ENCODE results near the gene IL1RN. TPM values are rescaled to one million over a fixed set of nuclear protein-coding genes. Genes with fewer than 3 reads are reported as not detected.
A peak's percentile ranks its signal among the peaks of the same experiment; 100 is the strongest.

IL1RN gene
- total and polyA plus RNA-seq, 2 of the 13 experiments (the other 11 are each of a cell fraction or from before 2014, with no cell fraction given), result 21.2 to 101 TPM

GRCh38 chr2:113157118-113157896 lies 29.9 kb downstream of the IL1RN start (continued):
- TF ChIP-seq ZBTB1 (CRISPR knock-in tag; IDR thresholded peaks at IDR 0.05; ENCODE audit: borderline replicate concordance) (no peak), FOSL2 (CRISPR knock-in tag; IDR thresholded peaks at IDR 0.05) (0 out of 2 replicates have a peak, but pooled peaks have one; percentile 15), POLR2G (IDR thresholded peaks at IDR 0.05; ENCODE audit: low read depth, low read length) (peak; percentile 36; the same call in 1 of the 2 replicates), FOXC1 (CRISPR knock-in tag; IDR thresholded peaks at IDR 0.05; ENCODE audit: borderline replicate concordance) (no peak), ZC3H13 (CRISPR knock-in tag; IDR thresholded peaks at IDR 0.05) (no peak), EHMT2 (IDR thresholded peaks at IDR 0.05; ENCODE audit: borderline replicate concordance, low read depth, low read length) (no peak), FOXP1 (IDR thresholded peaks at IDR 0.05) (no peak), FOXP1 (CRISPR knock-in tag; IDR thresholded peaks at IDR 0.05) (no peak), CCDC6 (CRISPR knock-in tag; IDR thresholded peaks at IDR 0.05) (no peak; the same call in 1 of the 2 replicates), BORCS8-MEF2B (CRISPR knock-in tag; IDR thresholded peaks at IDR 0.05) (no peak), NKX3-1 (CRISPR knock-in tag; IDR thresholded peaks at IDR 0.05) (no peak), NR2F1 (CRISPR knock-in tag; IDR thresholded peaks at IDR 0.05) (no peak), ZNF724P (CRISPR knock-in tag; IDR thresholded peaks at IDR 0.05; ENCODE audit: borderline replicate concordance) (peak; percentile 11; the same call in 1 of the 2 replicates), SIN3B (IDR thresholded peaks at IDR 0.05; ENCODE audit: low read length) (no peak), ATRX (CRISPR knock-in tag; IDR thresholded peaks at IDR 0.05; ENCODE audit: borderline replicate concordance) (no peak), XRCC5 (optimal IDR thresholded peaks at IDR 0.05; ENCODE audit: low read length) (no peak), ISL2 (CRISPR knock-in tag; IDR thresholded peaks at IDR 0.05) (no peak)
- TF ChIP-seq, protein P1, sequence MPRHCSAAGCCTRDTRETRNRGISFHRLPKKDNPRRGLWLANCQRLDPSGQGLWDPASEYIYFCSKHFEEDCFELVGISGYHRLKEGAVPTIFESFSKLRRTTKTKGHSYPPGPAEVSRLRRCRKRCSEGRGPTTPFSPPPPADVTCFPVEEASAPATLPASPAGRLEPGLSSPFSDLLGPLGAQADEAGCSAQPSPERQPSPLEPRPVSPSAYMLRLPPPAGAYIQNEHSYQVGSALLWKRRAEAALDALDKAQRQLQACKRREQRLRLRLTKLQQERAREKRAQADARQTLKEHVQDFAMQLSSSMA (CRISPR knock-in tag; IDR thresholded peaks at IDR 0.05), result no peak
- TF ChIP-seq, protein P2, sequence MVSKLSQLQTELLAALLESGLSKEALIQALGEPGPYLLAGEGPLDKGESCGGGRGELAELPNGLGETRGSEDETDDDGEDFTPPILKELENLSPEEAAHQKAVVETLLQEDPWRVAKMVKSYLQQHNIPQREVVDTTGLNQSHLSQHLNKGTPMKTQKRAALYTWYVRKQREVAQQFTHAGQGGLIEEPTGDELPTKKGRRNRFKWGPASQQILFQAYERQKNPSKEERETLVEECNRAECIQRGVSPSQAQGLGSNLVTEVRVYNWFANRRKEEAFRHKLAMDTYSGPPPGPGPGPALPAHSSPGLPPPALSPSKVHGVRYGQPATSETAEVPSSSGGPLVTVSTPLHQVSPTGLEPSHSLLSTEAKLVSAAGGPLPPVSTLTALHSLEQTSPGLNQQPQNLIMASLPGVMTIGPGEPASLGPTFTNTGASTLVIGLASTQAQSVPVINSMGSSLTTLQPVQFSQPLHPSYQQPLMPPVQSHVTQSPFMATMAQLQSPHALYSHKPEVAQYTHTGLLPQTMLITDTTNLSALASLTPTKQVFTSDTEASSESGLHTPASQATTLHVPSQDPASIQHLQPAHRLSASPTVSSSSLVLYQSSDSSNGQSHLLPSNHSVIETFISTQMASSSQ (IDR thresholded peaks at IDR 0.05; ENCODE audit: low read depth), result no peak
- TF ChIP-seq, protein P2 (CRISPR knock-in tag; IDR thresholded peaks at IDR 0.05; ENCODE audit: borderline replicate concordance), result no peak
- TF ChIP-seq, protein P3, sequence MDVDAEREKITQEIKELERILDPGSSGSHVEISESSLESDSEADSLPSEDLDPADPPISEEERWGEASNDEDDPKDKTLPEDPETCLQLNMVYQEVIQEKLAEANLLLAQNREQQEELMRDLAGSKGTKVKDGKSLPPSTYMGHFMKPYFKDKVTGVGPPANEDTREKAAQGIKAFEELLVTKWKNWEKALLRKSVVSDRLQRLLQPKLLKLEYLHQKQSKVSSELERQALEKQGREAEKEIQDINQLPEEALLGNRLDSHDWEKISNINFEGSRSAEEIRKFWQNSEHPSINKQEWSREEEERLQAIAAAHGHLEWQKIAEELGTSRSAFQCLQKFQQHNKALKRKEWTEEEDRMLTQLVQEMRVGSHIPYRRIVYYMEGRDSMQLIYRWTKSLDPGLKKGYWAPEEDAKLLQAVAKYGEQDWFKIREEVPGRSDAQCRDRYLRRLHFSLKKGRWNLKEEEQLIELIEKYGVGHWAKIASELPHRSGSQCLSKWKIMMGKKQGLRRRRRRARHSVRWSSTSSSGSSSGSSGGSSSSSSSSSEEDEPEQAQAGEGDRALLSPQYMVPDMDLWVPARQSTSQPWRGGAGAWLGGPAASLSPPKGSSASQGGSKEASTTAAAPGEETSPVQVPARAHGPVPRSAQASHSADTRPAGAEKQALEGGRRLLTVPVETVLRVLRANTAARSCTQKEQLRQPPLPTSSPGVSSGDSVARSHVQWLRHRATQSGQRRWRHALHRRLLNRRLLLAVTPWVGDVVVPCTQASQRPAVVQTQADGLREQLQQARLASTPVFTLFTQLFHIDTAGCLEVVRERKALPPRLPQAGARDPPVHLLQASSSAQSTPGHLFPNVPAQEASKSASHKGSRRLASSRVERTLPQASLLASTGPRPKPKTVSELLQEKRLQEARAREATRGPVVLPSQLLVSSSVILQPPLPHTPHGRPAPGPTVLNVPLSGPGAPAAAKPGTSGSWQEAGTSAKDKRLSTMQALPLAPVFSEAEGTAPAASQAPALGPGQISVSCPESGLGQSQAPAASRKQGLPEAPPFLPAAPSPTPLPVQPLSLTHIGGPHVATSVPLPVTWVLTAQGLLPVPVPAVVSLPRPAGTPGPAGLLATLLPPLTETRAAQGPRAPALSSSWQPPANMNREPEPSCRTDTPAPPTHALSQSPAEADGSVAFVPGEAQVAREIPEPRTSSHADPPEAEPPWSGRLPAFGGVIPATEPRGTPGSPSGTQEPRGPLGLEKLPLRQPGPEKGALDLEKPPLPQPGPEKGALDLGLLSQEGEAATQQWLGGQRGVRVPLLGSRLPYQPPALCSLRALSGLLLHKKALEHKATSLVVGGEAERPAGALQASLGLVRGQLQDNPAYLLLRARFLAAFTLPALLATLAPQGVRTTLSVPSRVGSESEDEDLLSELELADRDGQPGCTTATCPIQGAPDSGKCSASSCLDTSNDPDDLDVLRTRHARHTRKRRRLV (CRISPR knock-in tag; IDR thresholded peaks at IDR 0.05), result 0 out of 2 replicates have a peak, but pooled peaks have one; percentile 40
